ENCODE results near the gene JAK1.

Gene JAK1

GRCh38 chr1:64966158-64966971, at the start of gene JAK1:
Gene JAK1, minus strand, starts transcription at chr1:64966549. Its CDS starts 80,285 bp downstream, at chr1:64886264.
- peak within 1 kb of the TSS; percentile 48 for H3K27ac ChIP-seq
- TF ChIP-seq CTCF (IDR thresholded peaks at IDR 0.05): no peak
- no peak for TF ChIP-seq ZFX (IDR thresholded peaks at IDR 0.05; ENCODE audit: borderline replicate concordance)

DNA sequence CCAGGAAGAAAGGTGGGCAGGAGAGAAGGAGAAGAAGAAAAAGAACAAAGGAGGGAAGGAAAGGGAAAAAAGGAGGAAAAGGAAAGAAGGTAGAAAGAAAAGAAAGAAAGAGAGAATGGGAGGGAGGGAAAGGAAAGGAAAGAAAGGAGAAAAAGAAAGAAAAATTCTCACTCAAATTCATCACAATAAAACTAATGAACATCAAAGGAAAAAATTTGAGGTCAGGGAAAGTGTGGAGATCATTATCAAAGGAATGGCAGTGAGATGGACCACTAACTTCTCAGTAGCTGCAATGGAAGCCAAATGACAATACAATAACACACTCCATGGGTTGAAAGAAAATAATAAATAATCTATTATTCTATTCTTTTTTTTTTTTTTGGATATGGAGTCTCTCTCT, 48.0 kb upstream of the JAK1 start:
- no peak overlapping the region for H3K27ac ChIP-seq
- TF ChIP-seq CTCF (IDR thresholded peaks at IDR 0.05) (no peak), ZFX (IDR thresholded peaks at IDR 0.05; ENCODE audit: borderline replicate concordance) (no peak)

- H3K27ac ChIP-seq: no peak overlapping the region
- TF ChIP-seq CTCF (IDR thresholded peaks at IDR 0.05) (no peak), ZFX (IDR thresholded peaks at IDR 0.05; ENCODE audit: borderline replicate concordance) (no peak)
These were observed 45.6 kb upstream of the JAK1 start for GRCh38 chr1:65011983-65012382.

DNA sequence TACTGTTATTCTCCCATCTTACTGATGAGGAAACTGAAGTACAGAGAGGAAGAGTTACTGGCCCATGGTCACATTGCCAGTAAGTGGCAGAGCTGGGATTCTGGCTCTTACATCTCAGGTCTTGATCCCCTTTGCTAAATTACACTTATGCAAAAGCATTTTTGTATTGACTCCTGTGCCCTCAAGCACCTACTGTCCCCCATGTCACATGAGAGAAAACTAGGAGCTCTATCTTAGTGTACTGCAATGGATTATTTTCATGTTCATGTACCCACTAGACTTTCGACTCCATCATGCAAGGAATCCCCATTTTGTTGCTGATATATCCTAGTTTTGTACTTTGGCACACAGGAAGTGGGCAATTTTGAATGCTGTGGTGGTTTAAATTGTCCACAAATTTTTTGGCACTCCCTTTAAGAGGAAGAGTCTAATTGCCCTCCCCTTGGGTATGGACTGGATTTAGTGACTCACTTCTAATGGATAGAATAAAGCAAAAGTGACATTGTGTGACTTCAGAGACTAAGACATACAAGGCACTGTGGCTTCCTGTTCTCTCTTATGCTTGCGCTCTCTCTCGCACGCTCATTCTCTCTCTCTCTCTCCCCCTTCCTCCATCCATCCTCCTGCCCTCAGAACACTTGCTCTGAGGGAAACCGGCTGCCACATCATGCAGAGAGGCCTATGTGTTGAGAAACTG, 43.5 kb upstream of the JAK1 start:
- TF ChIP-seq ZFX (IDR thresholded peaks at IDR 0.05; ENCODE audit: borderline replicate concordance): no peak
- TF ChIP-seq CTCF (IDR thresholded peaks at IDR 0.05): no peak
- H3K27ac ChIP-seq: no peak overlapping the region

GRCh38 chr1:65009176-65009575, 42.8 kb upstream of the JAK1 start:
- H3K27ac ChIP-seq: no peak overlapping the region
- no peak for TF ChIP-seq ZFX (IDR thresholded peaks at IDR 0.05; ENCODE audit: borderline replicate concordance)
- TF ChIP-seq CTCF (IDR thresholded peaks at IDR 0.05): no peak

GRCh38 chr1:65006806-65007205, 40.5 kb upstream of the JAK1 start:
- H3K27ac ChIP-seq: no peak overlapping the region
- TF ChIP-seq CTCF (IDR thresholded peaks at IDR 0.05) (no peak), ZFX (IDR thresholded peaks at IDR 0.05; ENCODE audit: borderline replicate concordance) (no peak)

DNA sequence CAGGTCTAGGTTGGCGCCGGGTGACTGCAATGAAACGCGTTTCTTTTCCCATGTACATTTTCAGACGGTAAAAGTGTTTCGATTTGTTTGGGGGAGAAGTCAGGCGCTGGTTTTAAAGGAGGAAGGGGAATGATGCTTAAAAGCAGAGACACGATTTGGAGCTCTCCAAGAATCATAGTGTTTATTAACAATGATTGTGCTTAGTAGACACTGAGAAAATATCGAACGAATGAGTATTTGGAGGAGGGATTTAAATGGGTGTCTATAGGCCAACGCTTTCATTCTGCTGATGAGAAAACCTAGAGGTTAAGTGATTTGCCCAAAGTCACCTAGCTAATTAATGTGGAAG, 36.9 kb upstream of the JAK1 start:
- no peak overlapping the region for H3K27ac ChIP-seq
- TF ChIP-seq ZFX (IDR thresholded peaks at IDR 0.05; ENCODE audit: borderline replicate concordance) (no peak), CTCF (IDR thresholded peaks at IDR 0.05) (no peak)

Measured in 22Rv1 (cell line).